GM19468 (cell line): ENCODE results near the gene GRIA4.
A peak's percentile ranks its signal among the peaks of the same experiment; 100 is the strongest.
"Not testable (repeated sequence)": the region's sequence is repeated elsewhere in the genome, so short reads cannot be mapped to it uniquely, and the experiment has no call there.

Experiments
- ATAC-seq: cut with Tn5 transposase; IDR thresholded peaks from one replicate; pipeline ENCODE4 v1.9.1; 2021; ENCODE audit warnings: mild to moderate bottlenecking, moderate library complexity, moderate number of reproducible peaks; ENCODE audit not compliant: unreplicated experiment; ENCODE audit errors: extremely low read depth

Gene GRIA4

GRCh38 chr11:105960252-105961245 is 350.7 kb downstream of the GRIA4 start:
- no peak for ATAC-seq

DNA sequence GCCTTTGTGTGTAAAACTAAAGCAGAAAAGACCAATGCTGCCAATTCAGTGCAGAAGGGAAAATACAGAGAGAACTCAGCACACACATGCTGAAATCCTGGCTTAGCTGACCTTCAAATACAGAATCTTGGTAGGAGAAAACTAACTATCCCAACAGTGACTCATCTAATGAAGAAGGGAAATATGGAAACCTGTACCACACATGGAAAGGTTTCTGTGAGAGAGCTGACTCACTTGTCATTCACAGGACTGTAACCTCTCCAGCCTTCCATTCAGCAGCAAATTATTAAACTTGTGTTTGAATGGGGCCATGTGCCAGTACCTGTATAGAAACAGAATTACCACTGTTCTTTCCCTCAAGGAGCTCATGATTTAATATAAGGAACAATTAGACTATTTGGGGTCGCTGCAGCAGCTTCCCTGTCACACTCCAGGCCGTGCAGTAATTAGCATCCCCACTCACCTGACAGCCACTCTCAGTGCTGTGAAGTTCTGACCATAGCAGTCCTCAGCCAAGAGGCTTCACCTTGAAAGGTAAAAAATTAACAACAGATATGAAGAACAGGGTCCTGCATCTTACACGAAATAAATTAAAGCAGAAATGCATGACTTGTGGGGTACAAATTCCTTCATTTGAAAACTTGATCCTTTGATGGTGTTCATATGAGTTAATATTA is 358.3 kb downstream of the GRIA4 start:
- ATAC-seq, result no peak

DNA sequence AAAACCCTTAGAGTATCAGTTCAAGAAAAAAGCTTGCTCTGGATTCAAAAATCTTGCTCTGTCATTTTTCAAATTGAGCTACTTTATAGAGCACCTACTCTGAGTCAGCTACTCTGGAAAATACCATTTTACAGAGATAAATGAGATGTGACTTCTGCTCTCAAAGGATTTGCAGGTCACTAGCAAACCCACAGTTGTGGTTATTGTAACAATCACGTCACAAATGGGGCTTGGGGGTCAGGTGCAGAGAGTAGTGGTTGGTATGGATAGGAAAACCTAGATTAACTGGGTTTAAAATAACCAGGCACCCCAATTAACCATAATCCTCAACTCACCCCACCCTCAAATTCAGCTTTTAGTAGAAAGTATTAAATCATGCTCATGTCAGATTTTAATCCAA is 359.9 kb downstream of the GRIA4 start:
- ATAC-seq, result no peak

DNA sequence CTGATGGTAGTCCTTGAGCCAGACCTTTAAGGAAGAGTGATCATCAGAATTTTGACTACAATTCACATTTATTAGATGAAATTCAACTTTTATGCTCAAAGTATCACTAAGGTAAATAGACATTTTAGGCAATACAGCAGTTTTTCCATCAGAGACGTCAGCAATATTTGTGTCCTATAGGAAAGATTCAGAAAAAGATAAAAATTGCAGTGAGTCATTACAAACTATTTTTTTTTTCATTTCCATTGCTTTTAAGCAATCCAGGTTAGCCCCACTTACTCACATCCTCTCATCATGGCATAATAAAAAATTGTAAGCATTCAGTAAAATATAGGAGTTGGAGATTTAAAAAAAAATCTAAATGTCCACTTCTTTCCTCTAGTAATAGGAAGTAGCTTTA is 365.3 kb downstream of the GRIA4 start:
- ATAC-seq, result no peak

GRCh38 chr11:105979997-105980703 is 370.3 kb downstream of the GRIA4 start:
- no peak for ATAC-seq

DNA sequence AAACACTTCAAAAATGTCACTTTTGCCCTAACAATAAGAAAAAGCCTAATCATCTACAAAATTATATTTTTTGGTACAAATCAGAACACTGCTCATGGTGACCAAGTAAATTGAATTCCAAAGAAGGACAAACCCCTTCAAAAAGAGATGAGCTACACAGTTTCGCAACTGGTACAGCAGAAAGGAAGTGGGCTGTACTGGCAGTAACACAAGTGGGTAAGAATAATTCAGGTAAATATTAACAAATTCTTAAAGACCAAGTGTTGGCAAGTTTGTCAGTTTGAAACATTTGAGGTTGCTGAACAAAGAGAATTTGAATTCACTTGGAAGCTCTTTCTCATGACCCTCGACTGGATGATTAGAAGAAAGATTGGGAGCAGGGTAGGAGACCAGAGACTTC is 376.7 kb downstream of the GRIA4 start:
- ATAC-seq, result no peak

DNA sequence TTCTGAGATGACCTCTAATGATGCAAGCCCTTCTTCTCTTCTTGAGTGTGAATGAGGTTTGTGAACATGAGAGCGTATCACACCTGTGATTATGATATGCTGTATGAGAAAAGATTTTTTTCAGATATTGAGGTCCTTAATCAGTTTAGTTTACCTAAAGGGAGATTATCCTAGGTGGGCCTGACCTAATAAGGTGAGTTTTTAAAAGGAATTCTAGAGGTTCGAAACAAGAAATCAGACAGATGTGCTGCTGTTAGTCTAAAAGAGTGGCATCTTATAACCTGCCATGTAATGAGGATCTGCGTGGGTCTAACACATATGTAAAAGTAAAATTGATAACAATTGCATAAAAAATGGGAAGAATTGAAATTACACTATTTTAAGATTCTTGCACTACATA is 378.3 kb downstream of the GRIA4 start:
- no peak for ATAC-seq

DNA sequence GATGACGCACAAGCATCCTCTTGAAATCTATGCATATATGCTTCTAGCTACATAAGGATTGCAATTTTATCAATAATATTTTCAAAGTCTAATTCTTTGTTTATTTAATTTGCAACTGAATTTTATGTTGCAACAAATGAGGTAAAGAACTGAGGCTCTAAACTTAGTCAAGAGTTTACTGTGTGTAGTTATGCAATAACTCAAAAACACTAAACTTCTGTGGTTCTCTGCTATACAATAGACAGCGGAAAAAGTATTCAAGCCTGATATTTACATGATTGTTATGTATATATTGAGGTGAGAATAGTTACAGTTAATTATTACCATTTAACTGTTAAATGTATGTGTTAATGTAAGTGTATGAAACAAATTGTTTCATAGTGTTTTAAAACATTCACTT is 379.3 kb downstream of the GRIA4 start:
- no peak for ATAC-seq

DNA sequence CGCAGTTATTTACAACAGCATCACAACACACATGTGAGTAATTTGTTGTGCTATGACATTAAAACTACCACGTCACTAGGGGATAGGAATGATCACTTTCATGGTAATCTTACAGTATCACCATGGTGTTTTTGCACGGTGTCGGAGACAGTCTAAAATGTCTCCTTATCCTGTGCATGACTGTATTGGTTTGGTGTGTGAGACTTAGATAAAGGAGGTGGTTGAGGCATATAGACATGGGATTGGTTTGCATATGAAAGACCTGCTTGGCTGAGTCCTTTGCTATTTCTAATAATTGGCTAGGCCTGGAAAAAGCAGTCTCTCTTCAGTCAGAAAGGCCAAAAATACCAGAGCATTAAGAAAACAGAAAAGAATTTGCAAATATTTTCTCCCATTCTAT is 382.0 kb downstream of the GRIA4 start:
- no peak for ATAC-seq

DNA sequence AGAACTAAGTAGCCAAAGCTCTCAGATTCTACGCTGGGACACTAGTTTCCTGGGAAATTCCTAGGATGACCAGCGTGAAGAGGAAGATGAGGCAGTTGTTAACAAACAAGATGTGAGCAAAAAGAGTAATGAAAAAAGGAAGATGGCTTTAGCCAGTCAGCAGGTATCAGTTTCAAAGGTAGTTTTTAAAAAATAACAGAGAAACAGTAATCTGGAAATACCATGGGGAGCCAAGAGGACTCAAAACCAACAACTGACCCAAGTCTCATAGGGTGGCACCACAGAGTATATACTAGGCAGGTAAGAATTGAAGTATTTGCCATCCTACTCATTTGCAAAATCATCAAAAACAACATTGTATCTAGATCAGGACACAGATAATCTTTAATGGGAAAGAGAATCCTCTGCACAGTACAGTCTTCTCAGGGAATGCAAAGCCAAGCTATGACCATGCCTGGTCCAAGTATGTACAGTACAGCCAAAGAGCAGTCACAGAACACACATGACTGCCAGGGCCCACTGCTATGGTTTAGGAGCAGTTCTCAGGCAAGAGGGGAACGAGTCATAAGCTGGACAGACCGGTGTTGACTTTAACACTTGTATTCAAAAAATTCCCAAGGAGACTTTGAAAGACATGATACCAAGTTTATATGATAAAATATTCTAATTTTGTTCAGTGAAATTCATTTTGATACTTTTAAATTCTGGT is 391.6 kb downstream of the GRIA4 start:
- ATAC-seq, result no peak

- ATAC-seq, result not testable (repeated sequence)
Measured at GRCh38 chr11:106003094-106003493, 393.2 kb downstream of the GRIA4 start.

DNA sequence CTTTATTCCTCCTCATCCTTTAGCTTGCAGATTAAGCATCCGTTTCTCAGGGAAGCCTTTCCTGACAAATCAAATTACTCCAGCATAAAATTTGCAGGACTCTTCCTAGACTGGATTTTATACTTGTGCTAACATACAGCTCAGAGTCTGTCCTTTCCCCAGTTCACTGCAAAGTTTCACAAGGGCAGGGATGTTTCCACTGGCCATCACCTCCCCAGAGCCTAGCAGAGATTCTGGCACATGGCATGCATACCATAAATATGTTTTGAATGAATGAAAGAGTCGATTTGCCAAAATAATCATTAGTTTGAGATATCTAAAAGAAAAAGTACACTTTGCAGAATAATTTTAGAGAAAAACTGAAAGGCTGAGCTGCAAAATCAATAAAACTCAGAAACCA is 401.6 kb downstream of the GRIA4 start:
- ATAC-seq, result no peak

- ATAC-seq, result no peak
Measured at GRCh38 chr11:106012744-106013143, 402.9 kb downstream of the GRIA4 start.

GRCh38 chr11:106014035-106014434 is 404.2 kb downstream of the GRIA4 start:
- no peak for ATAC-seq

DNA sequence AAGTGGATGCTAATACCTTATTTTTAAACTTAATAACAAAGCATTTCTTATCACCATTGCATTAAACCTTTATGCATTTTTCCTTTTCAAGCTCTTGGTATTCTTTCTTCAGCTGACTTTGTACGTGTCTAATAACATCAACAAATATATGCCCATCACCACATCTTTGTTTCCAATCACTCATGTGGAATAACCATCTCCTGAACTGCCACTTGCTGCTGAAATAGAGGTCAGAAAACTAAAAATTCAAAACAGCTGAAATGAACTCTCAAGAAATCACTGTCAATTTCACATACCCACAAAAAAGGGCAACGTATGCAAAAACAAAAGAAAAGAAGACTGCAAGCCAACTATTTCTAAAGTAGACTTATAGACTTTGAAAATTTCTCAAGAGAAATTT is 404.7 kb downstream of the GRIA4 start:
- no peak for ATAC-seq

DNA sequence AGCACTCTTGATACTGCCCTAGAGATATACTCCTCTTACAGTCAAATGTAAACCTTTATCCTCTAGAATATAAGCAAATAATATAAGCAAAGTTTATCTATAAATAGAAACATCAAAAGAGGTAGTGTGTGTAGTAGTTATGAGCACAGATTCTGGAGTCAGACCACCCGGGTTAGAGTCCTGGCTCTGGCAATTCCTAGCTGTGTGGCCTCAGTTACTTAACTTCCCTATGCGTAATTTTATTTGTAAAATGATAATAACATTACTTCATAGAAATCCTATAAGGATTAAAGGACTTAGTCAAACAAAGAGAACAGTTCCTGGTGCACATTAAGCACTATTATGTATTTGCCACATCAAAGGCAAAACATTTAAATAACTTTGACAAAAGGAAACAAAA is 405.2 kb downstream of the GRIA4 start:
- no peak for ATAC-seq

- ATAC-seq, result no peak
Measured at GRCh38 chr11:106017093-106017492, 407.2 kb downstream of the GRIA4 start.

- ATAC-seq, result peak; percentile 0
Measured at GRCh38 chr11:106021181-106021966, 411.5 kb downstream of the GRIA4 start.

DNA sequence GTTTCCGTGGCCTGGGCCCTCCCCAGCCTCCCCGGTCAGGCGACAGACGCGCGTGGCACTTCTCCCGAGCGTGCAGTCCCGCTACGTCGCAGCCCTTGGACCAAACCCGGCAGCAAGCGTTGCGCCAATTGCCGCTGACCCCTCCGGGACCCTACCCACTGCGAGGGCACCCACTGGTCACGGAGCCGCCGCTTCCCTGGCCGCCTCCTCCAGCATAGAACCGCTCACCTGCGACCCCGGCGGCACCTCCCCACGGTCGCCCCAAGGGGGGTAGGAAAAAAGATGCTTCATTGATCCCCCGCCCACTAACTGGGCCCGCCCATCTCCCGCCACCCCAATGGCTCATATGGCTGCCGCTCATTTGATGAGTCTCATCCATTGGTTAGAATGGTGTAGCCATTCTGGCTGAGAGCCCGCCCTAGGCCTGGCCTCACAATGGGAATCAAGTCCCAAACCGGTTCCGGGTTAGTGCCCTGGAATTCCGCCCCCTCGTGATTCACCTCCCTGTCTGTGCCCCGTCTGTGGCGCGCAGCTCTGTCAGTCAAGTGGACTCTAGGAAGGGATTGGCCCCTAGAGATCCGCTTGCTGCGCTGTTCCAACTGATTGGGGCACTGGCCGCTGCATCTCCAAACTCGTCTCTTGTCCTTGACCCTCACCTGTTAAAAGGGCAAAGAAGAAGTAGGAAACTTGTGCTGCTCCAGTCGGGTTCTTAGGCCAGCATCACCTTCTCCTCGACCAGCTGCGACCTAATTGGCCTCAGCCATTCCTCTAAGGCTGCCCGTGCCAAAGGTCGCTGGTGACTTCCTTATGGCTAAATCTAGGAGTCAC is 412.3 kb downstream of the GRIA4 start, which contains the start of gene MSANTD4:
Gene MSANTD4, minus strand, starts transcription at position 274 of the 828 bp plus-strand sequence. CDS start 11,323 bp downstream, outside the sequence.
- ATAC-seq, result peak; percentile 96
